Panc1 (cell line): ENCODE data around the gene TMEM8B. TPM values are rescaled to one million over a fixed set of nuclear protein-coding genes. Genes with fewer than 3 reads are reported as not detected.
A peak's percentile ranks its signal among the peaks of the same experiment; 100 is the strongest.

Experiments
- ATAC-seq: fragments of 200-7000 bp; cut with Tn5 transposase; 2 replicates; pipeline ENCODE4 v1.9.1; 2020; ENCODE audit warnings: mild to moderate bottlenecking, moderate library complexity
- BruUV-seq: library from RNA; stranded (reverse); fragments of 400-500 nt; replicated peaks from 2 replicates; lab custom pipeline; 2021; lab: Mats Ljungman, UMichigan
- CTCF ChIA-PET: fragments of 300-600 bp; sonication (Branson Sonifier 250); formaldehyde crosslinking; loops from one replicate; lab custom pipeline; 2022; ENCODE audit warnings: antibody characterized with exemption; lab: Charles Lee
- POLR2A ChIA-PET: fragments of 300-600 bp; sonication (Branson Sonifier 250); formaldehyde crosslinking; loops from one replicate; lab custom pipeline; 2022; ENCODE audit warnings: antibody characterized with exemption; lab: Charles Lee
- DNase-seq: peaks from one replicate; pipeline ENCODE4 v3.0.0-alpha.2; 2010; ENCODE audit warnings: low read depth, low spot score
- H3K27ac ChIP-seq: 2 replicates; pipeline ENCODE4 v1.5.1; 2011; ENCODE audit warnings: mild to moderate bottlenecking, low read length, inconsistent platforms
- H3K27me3 ChIP-seq: fragments of 200-500 bp; sonication (Bioruptor generic); 2 replicates; pipeline ENCODE4 v1.6.0; 2014; ENCODE audit warnings: low read length, inconsistent platforms; ENCODE audit not compliant: control insufficient read depth, insufficient read depth
- H3K36me3 ChIP-seq: fragments of 200-500 bp; sonication (Bioruptor generic); 2 replicates; pipeline ENCODE4 v1.5.1; 2014; ENCODE audit warnings: inconsistent platforms, mild to moderate bottlenecking, low read length, moderate library complexity; ENCODE audit not compliant: control insufficient read depth, insufficient read depth
- H3K4me1 ChIP-seq: 2 replicates; pipeline ENCODE4 v1.5.1; 2011; ENCODE audit warnings: inconsistent platforms, mild to moderate bottlenecking, low read length, moderate library complexity; ENCODE audit not compliant: control insufficient read depth, insufficient read depth
- H3K4me3 ChIP-seq, 2 experiments: 2 replicates each; pipeline ENCODE4 v1.5.1; 2011 to 2012; ENCODE audit warnings: low read depth in 2 of 2, low read length in 2 of 2, mild to moderate bottlenecking in 2 of 2, inconsistent platforms in 1 of 2, moderate library complexity in 1 of 2
- H3K9me3 ChIP-seq: fragments of 200-500 bp; sonication (Bioruptor generic); 2 replicates; pipeline ENCODE4 v1.5.1; 2014; ENCODE audit warnings: low read depth, mild to moderate bottlenecking, inconsistent platforms, low read length, moderate library complexity; ENCODE audit not compliant: control insufficient read depth, insufficient read depth
- CTCF ChIP-seq: fragments of 450-650 bp; IDR thresholded peaks from 2 replicates; pipeline ENCODE4 v1.5.1; 2017; ENCODE audit warnings: mild to moderate bottlenecking
- POLR2AphosphoS5 ChIP-seq: IDR thresholded peaks from 2 replicates; pipeline ENCODE4 v1.6.1; 2012; ENCODE audit warnings: mild to moderate bottlenecking, low read depth, low read length, moderate library complexity
- REST ChIP-seq, 2 experiments: IDR thresholded peaks; 2 replicates each; pipeline ENCODE4 v1.6.1; 2011 to 2012; ENCODE audit warnings: low read depth in 2 of 2, control low read depth in 1 of 2, low read length in 1 of 2, mild to moderate bottlenecking in 1 of 2, moderate library complexity in 1 of 2; ENCODE audit not compliant: insufficient read depth in 1 of 2
- SIN3A ChIP-seq: IDR thresholded peaks from 2 replicates; pipeline ENCODE4 v1.6.1; 2012; ENCODE audit warnings: low read depth, mild to moderate bottlenecking, low read length, moderate library complexity, borderline replicate concordance; ENCODE audit not compliant: insufficient read depth
- TCF7L2 ChIP-seq: IDR thresholded peaks from 2 replicates; pipeline ENCODE4 v1.6.1; 2011; ENCODE audit warnings: mild to moderate bottlenecking, low read depth, low read length, inconsistent platforms
- in situ Hi-C: cut with HindIII; loops from 2 replicates; pipeline ENCODE4 v1.10.0; 2016; ENCODE audit warnings: low sequenced_read_pairs, low pct_unique_long_range_greater_than_20kb
- intact Hi-C: fragments of 100-400 bp; cut with micrococcal nuclease; formaldehyde crosslinking; loops from one replicate; pipeline ENCODE4 v1.10.0; 2022; ENCODE audit not compliant: unreplicated experiment
- total RNA-seq: library from RNA; stranded (reverse); gene quantifications from one replicate; pipeline ENCODE4 v1.2.1, GENCODE V29; 2021; ENCODE audit not compliant: unreplicated experiment

Gene TMEM8B
- total RNA-seq, 1 experiment from 2014 or later: 7.9 TPM

- in situ Hi-C loops: no loop called here
- Histone ChIP-seq H3K27ac (peak overlapping the region; percentile 85), H3K4me1 (peaks cover 29% of the 10 kb centered on the region), H3K27me3 (peaks cover 3% of the 10 kb centered on the region; the same call in 1 of the 2 replicates), H3K36me3 (no peaks in the 10 kb centered on the region), H3K4me3 (peak overlapping the region; percentile 88 to 90), H3K9me3 (no peaks in the 10 kb centered on the region)
- BruUV-seq: no TSS peak
- ChIA-PET CTCF (interaction anchor here (0.5 kb wide), 1 partner anchor 142 kb away, joined by 7 read pairs; no protein-coding TSS in a partner anchor), POLR2A (interaction anchor here (1.0 kb wide), 1 partner anchor 80 kb away, joined by 3 read pairs; no protein-coding TSS in a partner anchor)
- DNase-seq: no peak
- intact Hi-C loops: loop anchor here (10.0 kb wide), 1 partner anchor 159 kb away; the partner anchor contains the start of genes CCDC107, RMRP and SIT1
- TF ChIP-seq TCF7L2: no peak
- TF ChIP-seq CTCF: no peak
- TF ChIP-seq SIN3A: no peak
- TF ChIP-seq REST (IDR thresholded peaks at IDR 0.05; ENCODE audit: insufficient read depth in 1 of 2, low read depth in 2 of 2, low read length in 1 of 2): no peak
- 0 out of 2 replicates have a peak, but pooled peaks have one; percentile 0 for TF ChIP-seq POLR2AphosphoS5
- peak; percentile 35 for ATAC-seq
These were observed 14.8 kb upstream of the TMEM8B start for GRCh38 chr9:35814106-35814840.

- ChIA-PET CTCF (interaction anchor here (0.5 to 0.6 kb wide), 2 partner anchors 14 to 141 kb away, joined by 4 to 7 read pairs; partner anchors contain the start of gene TMEM8B), POLR2A (interaction anchor here (1.0 kb wide), 1 partner anchor 81 kb away, joined by 3 read pairs; no protein-coding TSS in a partner anchor)
- no peaks in the 10 kb centered on the region for H3K36me3 ChIP-seq
- intact Hi-C loops (loop anchor here (10.0 kb wide), 1 partner anchor 160 kb away; the partner anchor contains the start of genes CCDC107, RMRP and SIT1), in situ Hi-C loops (no loop called here)
- H3K9me3 ChIP-seq: no peaks in the 10 kb centered on the region
- TF ChIP-seq TCF7L2 (no peak), SIN3A (peak; percentile 72; the same call in 1 of the 2 replicates), POLR2AphosphoS5 (peak; percentile 94), REST (IDR thresholded peaks at IDR 0.05; ENCODE audit: insufficient read depth in 1 of 2, low read depth in 2 of 2, low read length in 1 of 2) (no peak), CTCF (no peak)
- ATAC-seq (peak; percentile 94), DNase-seq (peak; percentile 91)
- H3K27ac ChIP-seq: peak within 1 kb of the TSS; percentile 85
- BruUV-seq: no TSS peak
- H3K27me3 ChIP-seq: peaks cover 3% of the 10 kb centered on the region; the same call in 1 of the 2 replicates
- peaks cover 29% of the 10 kb centered on the region for H3K4me1 ChIP-seq
- peak within 1 kb of the TSS; percentile 88 to 90 for H3K4me3 ChIP-seq
These were observed 14.0 kb upstream of the TMEM8B start, which contains the start of gene HINT2 for GRCh38 chr9:35814841-35815543. HINT2 (minus strand) TSS chr9:35815042; CDS start chr9:35814979, 63 bp downstream.
